CD4-positive, CD25-positive, alpha-beta regulatory T cell (primary cell): ENCODE data around the gene OR10H1. TPM values are rescaled to one million over a fixed set of nuclear protein-coding genes. Genes with fewer than 3 reads are reported as not detected.
"Not testable (repeated sequence)": the region's sequence is repeated elsewhere in the genome, so short reads cannot be mapped to it uniquely, and the experiment has no call there.

ENCODE experiments used
- ATAC-seq, 2 donors: fragments of 150-1000 bp; cut with Tn5 transposase; one replicate each; pipeline ENCODE4 v1.10.0; 2021; ENCODE audit warnings: low read depth in 2 of 2, moderate number of reproducible peaks in 2 of 2, moderate library complexity in 1 of 2
- DNase-seq, 3 donors: peaks; one replicate each; pipeline versions ENCODE4 v3.0.0 to v3.0.0-alpha.2; 2012 to 2022; ENCODE audit warnings: mixed read lengths in 1 of 3
- H3K27ac ChIP-seq: one replicate; pipeline ENCODE4 v1.7.0; 2013; ENCODE audit warnings: mild to moderate bottlenecking, low read length; ENCODE audit not compliant: insufficient read depth, poor library complexity, severe bottlenecking
- H3K27me3 ChIP-seq: one replicate; pipeline ENCODE4 v1.7.0; 2013; ENCODE audit warnings: low read length; ENCODE audit not compliant: control insufficient read depth, insufficient read depth
- H3K36me3 ChIP-seq: one replicate; pipeline ENCODE4 v1.7.0; 2013; ENCODE audit warnings: mild to moderate bottlenecking, low read length, moderate library complexity; ENCODE audit not compliant: control insufficient read depth, insufficient read depth
- H3K4me1 ChIP-seq: 2 replicates; pipeline ENCODE4 v1.7.0; 2013; ENCODE audit warnings: mild to moderate bottlenecking, low read length; ENCODE audit not compliant: insufficient read depth, control insufficient read depth, poor library complexity, severe bottlenecking
- H3K4me3 ChIP-seq: one replicate; pipeline ENCODE4 v1.7.0; 2013; ENCODE audit warnings: low read depth, mild to moderate bottlenecking, low read length, moderate library complexity
- H3K9me3 ChIP-seq, 2 experiments: 1 replicate in 1 of 2; 2 replicates in 1 of 2; pipeline ENCODE4 v1.7.0; 2013; ENCODE audit warnings: low read length in 2 of 2, mild to moderate bottlenecking in 1 of 2, moderate library complexity in 1 of 2; ENCODE audit not compliant: control insufficient read depth in 2 of 2
- H3K27ac Mint-ChIP-seq, 3 donors: one replicate each; pipeline ENCODE4 v1.8.0; 2020 to 2022; ENCODE audit warnings: mild to moderate bottlenecking in 3 of 3, mixed read lengths in 3 of 3, moderate library complexity in 2 of 3
- H3K27me3 Mint-ChIP-seq: one replicate; pipeline ENCODE4 v1.8.0; 2022; ENCODE audit warnings: mild to moderate bottlenecking, mixed read lengths
- H3K36me3 Mint-ChIP-seq: one replicate; pipeline ENCODE4 v1.8.0; 2020; ENCODE audit warnings: mixed read lengths
- H3K4me1 Mint-ChIP-seq, 4 donors: one replicate each; pipeline ENCODE4 v1.8.0; 2020 to 2022; ENCODE audit warnings: mixed read lengths in 4 of 4, mild to moderate bottlenecking in 1 of 4
- H3K4me3 Mint-ChIP-seq, 4 donors: one replicate each; pipeline ENCODE4 v1.8.0; 2020 to 2022; ENCODE audit warnings: mild to moderate bottlenecking in 4 of 4, mixed read lengths in 4 of 4, moderate library complexity in 3 of 4
- H3K9me3 Mint-ChIP-seq, 7 donors: one replicate each; pipeline ENCODE4 v1.8.0; 2020 to 2022; ENCODE audit warnings: mixed read lengths in 7 of 7, mild to moderate bottlenecking in 3 of 7, moderate library complexity in 2 of 7
- polyA plus RNA-seq, 4 donors: library from polyadenylated mRNA; unstranded; fragments of 300-500 nt; fragmentation: Illumina TruSeq; gene quantifications; one replicate each; pipeline ENCODE4 v1.2.3, GENCODE V29; 2021
- total RNA-seq: library from RNA; stranded (reverse); gene quantifications from one replicate; pipeline ENCODE4 v1.2.3, GENCODE V29; 2022

OR10H1 gene
- total and polyA plus RNA-seq, 5 donors from 2014 or later: not detected

GRCh38 chr19:15843894-15844222, 28.4 kb upstream of the OR10H1 start:
- not testable (repeated sequence) for H3K27me3 ChIP-seq, H3K36me3 Mint-ChIP-seq, H3K27ac ChIP-seq, H3K27me3 Mint-ChIP-seq, ATAC-seq, H3K4me3 ChIP-seq, H3K9me3 Mint-ChIP-seq, DNase-seq, H3K9me3 ChIP-seq, H3K36me3 ChIP-seq
- H3K4me1 ChIP-seq: peaks cover 27% of the 10 kb centered on the region
- H3K4me3 Mint-ChIP-seq: peak overlapping the region in 3 of 4 donors; percentile 26 to 64 (median 54)
- peak overlapping the region; percentile 37 to 78 (median 65) for H3K27ac Mint-ChIP-seq
- peaks cover 6 to 49% (median 29%) of the 10 kb centered on the region in 4 donors for H3K4me1 Mint-ChIP-seq

- Mint-ChIP-seq H3K4me3 (peak overlapping the region in 3 of 4 donors; percentile 26 to 64 (median 54)), H3K4me1 (peaks cover 6 to 53% (median 32%) of the 10 kb centered on the region in 4 donors)
- no peak for ATAC-seq
Measured at GRCh38 chr19:15843203-15843893, 27.9 kb upstream of the OR10H1 start.

GRCh38 chr19:15841875-15842569, 26.6 kb upstream of the OR10H1 start:
- Mint-ChIP-seq H3K27ac (no peak overlapping the region), H3K27me3 (no peaks in the 10 kb centered on the region), H3K4me3 (peak overlapping the region in 2 of 4 donors; percentile 38 to 60), H3K4me1 (peaks cover 11 to 63% (median 37%) of the 10 kb centered on the region in 4 donors), H3K9me3 (no peaks in the 10 kb centered on the region), H3K36me3 (no peaks in the 10 kb centered on the region)
- Histone ChIP-seq H3K36me3 (no peaks in the 10 kb centered on the region), H3K27ac (no peak overlapping the region), H3K9me3 (no peaks in the 10 kb centered on the region), H3K4me1 (peaks cover 31% of the 10 kb centered on the region), H3K4me3 (no peak overlapping the region), H3K27me3 (no peaks in the 10 kb centered on the region)
- ATAC-seq: no peak
- DNase-seq: peak in 1 of 3 donors; percentile 33

More at GRCh38 chr19:15843203-15843893, 27.9 kb upstream of the OR10H1 start:
- no peaks in the 10 kb centered on the region for H3K27me3 ChIP-seq
- Mint-ChIP-seq H3K9me3 (no peaks in the 10 kb centered on the region), H3K36me3 (no peaks in the 10 kb centered on the region), H3K27ac (peak overlapping the region; percentile 37 to 78 (median 65)), H3K27me3 (no peaks in the 10 kb centered on the region)
- H3K4me3 ChIP-seq: no peak overlapping the region
- H3K9me3 ChIP-seq: no peaks in the 10 kb centered on the region
- H3K27ac ChIP-seq: no peak overlapping the region
- peak in 1 of 3 donors; percentile 29 for DNase-seq
- no peaks in the 10 kb centered on the region for H3K36me3 ChIP-seq
- H3K4me1 ChIP-seq: peaks cover 27% of the 10 kb centered on the region

GRCh38 chr19:15840833-15841232, 25.4 kb upstream of the OR10H1 start:
- no peak for ATAC-seq
- no peak overlapping the region for H3K27ac ChIP-seq
- H3K9me3 ChIP-seq: no peaks in the 10 kb centered on the region
- H3K4me3 ChIP-seq: no peak overlapping the region
- no peak for DNase-seq
- Mint-ChIP-seq H3K4me3 (no peak overlapping the region), H3K4me1 (peaks cover 14 to 60% (median 36%) of the 10 kb centered on the region in 4 donors), H3K36me3 (no peaks in the 10 kb centered on the region), H3K27me3 (peaks cover 6% of the 10 kb centered on the region), H3K9me3 (peaks cover 0 to 1% (median 0%) of the 10 kb centered on the region in 7 donors), H3K27ac (no peak overlapping the region)
- H3K36me3 ChIP-seq: no peaks in the 10 kb centered on the region
- peaks cover 37% of the 10 kb centered on the region for H3K4me1 ChIP-seq
- H3K27me3 ChIP-seq: no peaks in the 10 kb centered on the region

GRCh38 chr19:15839888-15840287, 24.4 kb upstream of the OR10H1 start:
- H3K4me3 Mint-ChIP-seq: peak overlapping the region in 2 of 4 donors; percentile 33 to 43

GRCh38 chr19:15838351-15838750, 22.9 kb upstream of the OR10H1 start:
- ATAC-seq (no peak), DNase-seq (no peak)
- Mint-ChIP-seq H3K4me1 (peaks cover 13 to 41% (median 27%) of the 10 kb centered on the region in 4 donors), H3K27me3 (peaks cover 8% of the 10 kb centered on the region), H3K27ac (no peak overlapping the region), H3K4me3 (peak overlapping the region in 3 of 4 donors; percentile 39 to 66 (median 45)), H3K36me3 (no peaks in the 10 kb centered on the region), H3K9me3 (peaks cover 0 to 2% (median 0%) of the 10 kb centered on the region in 7 donors)
- Histone ChIP-seq H3K27me3 (no peaks in the 10 kb centered on the region), H3K36me3 (no peaks in the 10 kb centered on the region), H3K4me3 (no peak overlapping the region), H3K4me1 (peaks cover 15% of the 10 kb centered on the region), H3K9me3 (no peaks in the 10 kb centered on the region), H3K27ac (peak overlapping the region; percentile 95)

More at GRCh38 chr19:15839888-15840287, 24.4 kb upstream of the OR10H1 start:
- peaks cover 28% of the 10 kb centered on the region for H3K4me1 ChIP-seq
- not testable (repeated sequence) for H3K4me3 ChIP-seq, H3K36me3 Mint-ChIP-seq, H3K36me3 ChIP-seq, H3K9me3 ChIP-seq, DNase-seq, H3K9me3 Mint-ChIP-seq, H3K27ac Mint-ChIP-seq, ATAC-seq, H3K27me3 Mint-ChIP-seq, H3K27ac ChIP-seq, H3K27me3 ChIP-seq
- peaks cover 17 to 54% (median 37%) of the 10 kb centered on the region in 4 donors for H3K4me1 Mint-ChIP-seq

GRCh38 chr19:15837221-15837731, 21.8 kb upstream of the OR10H1 start:
- H3K4me3 Mint-ChIP-seq: peak overlapping the region; percentile 92 to 96 (median 94)
- Histone ChIP-seq H3K27ac (peak overlapping the region; percentile 95), H3K27me3 (no peaks in the 10 kb centered on the region), H3K9me3 (no peaks in the 10 kb centered on the region), H3K4me1 (peaks cover 10% of the 10 kb centered on the region), H3K4me3 (peak overlapping the region; percentile 77), H3K36me3 (no peaks in the 10 kb centered on the region)
- ATAC-seq: no peak
- H3K36me3 Mint-ChIP-seq: no peaks in the 10 kb centered on the region
- H3K27me3 Mint-ChIP-seq: peaks cover 8% of the 10 kb centered on the region
- H3K9me3 Mint-ChIP-seq: peaks cover 0 to 2% (median 0%) of the 10 kb centered on the region in 7 donors
- no peak for DNase-seq
- H3K4me1 Mint-ChIP-seq: peaks cover 10 to 33% (median 21%) of the 10 kb centered on the region in 4 donors
- peak overlapping the region in 2 of 3 donors; percentile 95 to 97 for H3K27ac Mint-ChIP-seq
